Stimulated activated CD4-positive, alpha-beta T cell treated with anti-CD3 and anti-CD28 coated beads, TNF-alpha, amount 100 ng/mL, for 48 hours (primary cell): ENCODE measurements around the gene COL20A1.

Source experiments
- DNase-seq, 3 donors: peaks; one replicate each; pipeline ENCODE4 v3.0.0-alpha.2; 2020; ENCODE audit warnings: low read depth in 3 of 3

Gene COL20A1

GRCh38 chr20:63320616-63321147 lies 27.7 kb downstream of the COL20A1 start:
- DNase-seq: no peak

- no peak for DNase-seq
These were observed 28.3 kb downstream of the COL20A1 start for GRCh38 chr20:63321148-63321831.

GRCh38 chr20:63322146-63322932 lies 29.4 kb downstream of the COL20A1 start:
- no peak for DNase-seq

- no peak for DNase-seq
These were observed 29.9 kb downstream of the COL20A1 start for GRCh38 chr20:63322933-63323273.

DNA sequence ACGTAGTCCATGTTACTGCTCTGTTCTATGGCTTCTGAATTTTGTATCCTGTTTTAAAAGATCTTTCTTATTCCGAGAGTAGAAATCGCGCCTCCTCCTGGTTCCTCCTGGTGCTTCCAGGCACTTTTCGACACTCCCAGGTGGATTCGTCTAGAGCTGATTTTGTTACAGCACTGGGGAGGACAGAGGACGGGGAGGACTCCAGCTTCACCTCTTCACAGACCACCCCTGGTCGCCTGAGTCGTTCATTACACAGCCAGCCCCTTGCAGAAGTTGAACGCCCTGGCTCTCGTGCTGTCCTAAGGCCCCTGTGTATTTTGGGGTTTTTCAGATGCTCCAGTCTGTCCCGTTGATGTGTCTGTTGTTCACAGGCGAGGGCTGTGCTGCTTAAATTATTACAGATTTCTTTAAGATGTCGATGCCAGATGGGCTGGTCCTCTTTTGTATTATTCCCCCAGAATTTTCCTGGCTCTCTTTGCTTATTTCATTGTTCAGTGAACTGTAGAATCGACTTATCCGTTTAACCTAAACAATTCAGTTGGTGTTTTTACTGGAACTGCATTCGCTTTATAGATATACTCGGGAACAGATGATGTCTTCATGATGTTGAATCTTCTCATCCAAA lies 30.5 kb downstream of the COL20A1 start:
- DNase-seq: no peak

- no peak for DNase-seq
These were observed 32.1 kb downstream of the COL20A1 start for GRCh38 chr20:63325021-63325471.

GRCh38 chr20:63325554-63326313 lies 32.7 kb downstream of the COL20A1 start:
- DNase-seq: no peak

GRCh38 chr20:63326314-63327230 lies 33.6 kb downstream of the COL20A1 start:
- DNase-seq: no peak

GRCh38 chr20:63327231-63327745 lies 34.3 kb downstream of the COL20A1 start:
- no peak for DNase-seq

DNA sequence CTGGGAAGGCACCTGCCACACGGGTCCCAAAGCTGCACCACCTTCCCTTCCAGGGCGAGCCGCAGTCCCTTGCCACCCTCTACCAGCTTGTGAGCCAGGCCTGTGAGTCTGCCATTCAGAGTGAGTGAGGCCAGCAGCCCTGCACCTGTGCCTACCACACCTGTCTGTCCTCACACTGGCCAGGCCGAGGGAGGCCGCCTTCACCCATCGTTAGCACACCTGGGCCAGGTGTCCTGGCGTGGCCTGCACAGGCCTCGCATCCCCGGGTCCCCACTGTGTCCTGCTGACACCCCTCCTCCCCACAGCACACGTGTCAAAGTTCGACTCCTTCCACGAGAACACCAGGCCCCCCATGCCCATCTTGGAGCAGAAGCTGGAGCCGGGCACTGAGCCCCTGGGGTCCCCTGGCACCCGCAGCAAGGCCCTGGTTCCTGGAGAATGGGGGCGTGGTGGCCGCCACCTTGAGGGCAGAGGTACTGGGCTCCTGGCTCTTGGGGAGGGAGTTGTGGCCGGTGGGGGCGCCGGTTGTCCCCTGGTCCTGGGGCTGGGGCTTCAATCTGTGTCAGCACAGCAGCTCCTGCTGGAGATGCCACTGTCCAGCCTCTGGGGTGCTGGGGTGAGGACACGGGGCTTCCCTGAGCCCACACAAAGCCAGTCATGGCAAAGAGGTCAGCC lies 35.2 kb downstream of the COL20A1 start:
- DNase-seq: no peak

DNA sequence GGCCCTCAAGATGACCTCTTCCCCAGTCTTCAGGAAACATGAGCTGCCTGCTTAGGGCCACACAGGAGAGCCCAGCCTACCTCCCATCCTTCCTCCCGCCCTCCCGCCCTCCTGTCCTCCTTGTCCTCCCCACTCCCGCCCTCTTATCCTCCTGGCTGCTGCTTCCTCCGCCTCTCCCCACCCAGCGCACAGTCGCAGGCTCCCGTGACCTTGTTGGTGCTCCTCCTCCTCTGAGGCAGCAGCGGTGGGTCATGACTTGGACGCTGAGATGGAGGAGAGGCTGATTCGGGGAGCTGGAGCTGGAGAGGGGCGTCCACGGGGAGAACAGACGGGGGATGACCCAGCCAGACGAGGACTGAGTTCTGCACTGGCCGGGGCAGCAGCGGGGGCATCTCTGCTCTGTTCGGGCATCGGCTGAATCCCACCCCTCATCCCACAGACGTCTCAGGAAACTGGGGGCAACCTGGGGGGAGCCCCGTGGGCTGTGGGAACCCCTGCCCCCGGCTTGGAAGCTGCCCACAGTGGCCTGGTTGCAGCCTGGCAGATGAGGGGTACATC lies 35.8 kb downstream of the COL20A1 start:
- DNase-seq: no peak

- no peak for DNase-seq
These were observed 36.5 kb downstream of the COL20A1 start for GRCh38 chr20:63329331-63330083.

DNA sequence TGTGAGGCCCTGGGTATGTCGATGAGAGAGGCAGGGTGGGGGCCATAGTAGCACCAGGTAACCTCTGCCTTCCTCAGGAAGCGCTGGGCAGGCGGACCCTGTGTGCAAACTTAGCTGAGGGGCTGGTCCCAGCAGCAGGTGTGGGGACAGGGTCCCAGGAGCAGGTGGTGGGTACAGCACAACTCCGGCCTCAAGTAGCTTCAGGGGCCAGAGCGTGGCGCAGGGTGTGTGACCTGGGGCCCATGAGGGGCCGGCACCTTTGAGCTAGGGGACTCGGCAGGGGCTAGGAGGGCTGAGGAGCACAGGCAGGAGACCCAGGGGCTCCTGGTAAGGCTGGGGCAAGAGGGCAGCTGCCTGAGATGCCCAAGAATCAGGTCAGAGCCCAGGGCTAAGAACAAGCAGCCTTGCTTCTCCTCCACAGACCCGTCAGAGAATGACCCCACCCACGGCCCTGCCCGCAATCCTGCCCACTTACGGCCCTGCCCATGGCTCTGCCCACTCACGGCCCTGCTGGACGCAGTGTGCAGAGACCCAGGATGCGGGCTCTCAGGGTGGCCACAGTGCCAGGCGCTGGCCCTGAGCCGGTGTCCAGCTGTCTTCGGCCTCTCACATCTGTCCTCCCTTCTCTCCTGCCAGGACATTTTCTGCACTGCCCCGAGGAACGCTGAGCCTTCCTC lies 37.2 kb downstream of the COL20A1 start:
- DNase-seq: no peak

DNA sequence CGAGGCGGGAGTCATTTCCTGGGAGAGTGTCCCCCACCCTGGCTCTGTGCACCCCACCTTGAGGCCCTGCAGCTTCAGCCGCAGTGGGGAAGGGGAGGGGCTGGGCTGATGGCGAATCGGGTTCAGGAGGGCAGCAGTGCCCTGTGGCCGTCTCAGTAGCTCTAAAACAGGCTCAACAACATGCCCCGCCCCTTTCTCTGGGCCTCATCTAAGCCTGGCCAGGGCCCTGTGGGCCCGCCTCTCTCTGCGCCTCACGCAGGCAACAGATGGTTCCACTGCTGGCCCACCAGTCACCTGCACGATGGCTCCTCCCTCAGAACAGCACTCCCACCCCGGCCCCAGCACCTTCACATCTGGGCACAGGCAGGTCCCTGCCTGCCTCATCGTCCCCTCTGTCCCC lies 38.0 kb downstream of the COL20A1 start:
- DNase-seq: no peak

DNA sequence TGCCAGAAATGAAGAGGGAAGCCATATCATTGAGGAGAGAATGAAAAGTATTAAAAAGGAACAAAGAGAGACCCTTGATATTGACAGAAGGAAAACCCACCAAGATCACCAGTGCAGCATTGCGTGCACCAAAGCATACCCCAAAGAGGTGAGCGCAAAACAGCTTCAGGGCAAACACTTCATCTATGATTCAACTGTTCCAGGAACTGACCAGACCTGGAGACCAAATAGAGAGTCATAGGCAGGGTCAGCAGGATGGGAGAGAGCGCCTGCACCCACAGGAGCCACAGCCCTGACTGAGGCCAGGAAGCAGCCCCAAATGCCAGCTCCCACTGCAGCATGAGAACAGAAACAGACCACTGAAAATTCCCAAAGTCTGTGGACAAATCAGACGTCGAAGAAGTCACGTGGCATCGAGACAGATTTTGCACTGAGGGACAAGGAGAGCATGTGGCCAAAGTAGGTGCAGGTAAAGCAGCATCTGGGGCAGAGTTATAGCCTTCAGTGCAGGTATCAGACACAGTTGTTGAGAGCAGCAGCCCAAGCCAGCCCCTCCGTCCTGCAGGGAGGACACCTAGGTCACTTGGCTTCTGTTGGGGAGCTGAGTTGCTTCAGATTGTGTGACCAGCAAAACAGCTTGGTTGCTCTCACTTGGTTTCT lies 38.9 kb downstream of the COL20A1 start:
- DNase-seq: no peak

DNA sequence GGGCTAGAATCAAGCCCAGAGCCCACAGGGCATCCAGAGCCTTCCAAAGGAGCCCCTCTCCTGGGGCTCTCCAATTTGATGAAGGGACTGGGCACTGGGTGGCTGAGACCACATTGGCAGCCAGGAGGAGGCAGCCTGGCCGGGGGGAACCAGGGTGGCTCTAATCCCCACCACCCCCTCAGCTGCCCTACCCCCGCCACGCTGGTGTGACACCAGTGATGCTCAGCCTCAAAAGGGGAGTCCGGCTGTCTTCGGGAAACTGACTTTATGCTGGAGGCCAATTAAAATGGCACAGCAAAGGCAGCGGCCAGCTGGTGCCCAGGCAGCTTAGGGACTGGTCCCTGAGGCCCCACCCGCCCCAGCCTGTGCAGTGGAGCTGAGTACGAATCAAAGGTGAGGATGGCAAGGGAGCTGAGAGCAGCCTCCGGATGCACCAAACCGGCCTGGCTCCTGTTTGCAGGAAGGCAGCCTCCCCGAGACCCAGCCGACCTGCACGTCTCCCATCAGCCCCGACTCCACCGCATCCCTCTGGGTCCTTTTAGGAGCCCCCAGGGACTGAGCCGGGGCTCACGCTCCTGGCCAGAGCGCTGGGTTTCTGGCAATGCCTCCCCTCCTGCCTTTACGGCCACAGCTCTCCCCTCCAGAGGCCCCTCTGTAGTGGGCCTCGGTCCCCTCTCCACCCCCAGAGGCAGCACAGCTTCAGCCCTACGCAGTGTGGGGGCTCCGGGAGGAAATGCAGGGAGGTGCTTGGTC lies 39.7 kb downstream of the COL20A1 start:
- DNase-seq: no peak

- no peak for DNase-seq
These were observed 40.4 kb downstream of the COL20A1 start for GRCh38 chr20:63333241-63333836.
